Aorta (tissue), 5 donors: ENCODE measurements around the gene FBLN1. TPM values are rescaled to one million over a fixed set of nuclear protein-coding genes. Genes with fewer than 3 reads are reported as not detected.

Experiments used
- ATAC-seq: fragments of 200-7000 bp; cut with Tn5 transposase; one replicate; pipeline ENCODE4 v1.9.1; 2022; ENCODE audit warnings: moderate library complexity; ENCODE audit not compliant: low FRiP score
- DNase-seq, 2 donors: peaks; one replicate each; pipeline ENCODE4 v3.0.0-alpha.2; 2020
- H3K27ac ChIP-seq, 2 donors: one replicate each; pipeline ENCODE4 v1.5.1; 2013; ENCODE audit warnings: low read length in 2 of 2, mild to moderate bottlenecking in 2 of 2, moderate library complexity in 2 of 2, control low read depth in 1 of 2, inconsistent platforms in 1 of 2, low read depth in 1 of 2
- H3K27me3 ChIP-seq, 2 donors: one replicate each; pipeline ENCODE4 v1.6.1; 2013; ENCODE audit warnings: control low read depth in 1 of 2, low read length in 1 of 2, mild to moderate bottlenecking in 1 of 2, moderate library complexity in 1 of 2; ENCODE audit not compliant: insufficient read depth in 2 of 2, control insufficient read depth in 1 of 2
- H3K36me3 ChIP-seq, 2 donors: one replicate each; pipeline ENCODE4 v1.6.1; 2013; ENCODE audit warnings: control low read depth in 1 of 2, low read length in 1 of 2, mild to moderate bottlenecking in 1 of 2; ENCODE audit not compliant: insufficient read depth in 2 of 2, control insufficient read depth in 1 of 2
- H3K4me1 ChIP-seq, 2 donors: one replicate each; pipeline ENCODE4 v1.6.1; 2013; ENCODE audit warnings: low read length in 2 of 2, control low read depth in 1 of 2, mild to moderate bottlenecking in 1 of 2, moderate library complexity in 1 of 2; ENCODE audit not compliant: insufficient read depth in 2 of 2, control insufficient read depth in 1 of 2
- H3K4me3 ChIP-seq, 2 donors: one replicate each; pipeline ENCODE4 v1.5.1; 2013; ENCODE audit warnings: low read length in 2 of 2, control low read depth in 1 of 2, mild to moderate bottlenecking in 1 of 2
- H3K9me3 ChIP-seq: one replicate; pipeline ENCODE4 v1.6.1; 2013; ENCODE audit warnings: mild to moderate bottlenecking, low read length; ENCODE audit not compliant: control insufficient read depth
- WGBS, 2 donors: extraction: QIAGEN DNeasy Blood & Tissue Kit; methylation state at CpG; one replicate each; pipeline ENCODE4 v1.1.7; 2013; 5-methylcytosine and 5-hydroxymethylcytosine counted together
- intact Hi-C, 2 donors: fragments of 100-400 bp; cut with DNase I; formaldehyde crosslinking; loops; one replicate each; pipeline versions ENCODE4 v1.14.2 to v1.15.0; 2022
- polyA plus RNA-seq, 2 donors: library from polyadenylated mRNA; stranded (reverse); fragments of 200-250 nt; gene quantifications; one replicate each; pipeline ENCODE4 v1.2.3, GENCODE V29; 2013
- total RNA-seq, 2 donors: library from RNA; stranded (reverse); fragmentation: NEBNext Ultra II Directional; extraction: Animal tissue kit (Norgen Biotek cat#: 25700); gene quantifications; one replicate each; pipeline ENCODE4 v1.2.1, GENCODE V29; 2021
- donor health status: healthy with polysubstance abuse.
- donor health status: Bipolar disorder and iron deficiency.
- donor health status: DM: no; HTN: no; CAD: no.
- donor health status: DM: no; HTN: no; CAD: no.
- donor health status: DM: yes; HTN: yes; CAD: no.

Gene FBLN1
- total and polyA plus RNA-seq, 4 donors, result 48.1 to 1,512 (median 391) TPM

DNA sequence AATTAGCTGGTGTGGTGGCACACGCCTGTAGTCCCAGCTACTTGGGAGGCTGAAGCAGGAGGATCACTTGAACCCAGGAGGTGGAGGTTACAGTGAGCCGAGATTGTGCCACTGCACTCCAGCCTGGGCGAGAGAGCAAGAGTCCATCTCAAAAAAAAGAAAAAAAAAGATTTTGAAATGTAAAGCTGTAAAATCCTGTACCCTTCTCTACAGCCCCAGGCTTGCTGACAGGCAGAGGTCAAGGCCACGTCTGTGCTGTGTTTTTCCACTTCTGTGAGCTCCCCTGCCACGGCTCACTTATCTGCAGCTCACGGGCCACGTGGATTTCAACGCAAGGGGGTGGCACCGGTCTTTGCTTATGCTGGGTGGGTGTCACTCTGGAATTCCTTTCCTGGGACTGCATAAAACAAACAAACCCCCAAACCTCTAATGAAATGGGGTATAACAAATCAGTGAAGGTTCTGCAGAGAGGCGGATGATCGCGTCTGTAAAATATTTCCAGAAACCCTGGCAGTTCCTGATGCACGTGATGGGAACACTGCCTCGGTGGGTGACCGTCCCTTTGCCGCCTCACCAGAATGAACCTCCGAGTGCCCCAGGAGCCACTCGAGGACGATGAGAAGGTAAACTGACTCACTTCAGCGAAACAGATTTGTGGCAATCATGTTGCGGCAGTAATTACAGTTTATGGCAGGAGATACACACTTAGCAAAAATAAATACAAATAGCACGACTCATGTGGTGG lies 125.0 kb downstream of the FBLN1 start:
- Histone ChIP-seq H3K27ac (no peak overlapping the region), H3K36me3 (no peaks in the 10 kb centered on the region), H3K4me1 (no peaks in the 10 kb centered on the region), H3K9me3 (no peaks in the 10 kb centered on the region), H3K4me3 (no peak overlapping the region), H3K27me3 (no peaks in the 10 kb centered on the region)
- intact Hi-C loops, result no loop called here
- DNase-seq (peak in 1 of 2 donors; percentile 41), ATAC-seq (no peak)
- 86 to 88% methylated on average over 22 of the region's 22 CpGs for WGBS, 2 donors

DNA sequence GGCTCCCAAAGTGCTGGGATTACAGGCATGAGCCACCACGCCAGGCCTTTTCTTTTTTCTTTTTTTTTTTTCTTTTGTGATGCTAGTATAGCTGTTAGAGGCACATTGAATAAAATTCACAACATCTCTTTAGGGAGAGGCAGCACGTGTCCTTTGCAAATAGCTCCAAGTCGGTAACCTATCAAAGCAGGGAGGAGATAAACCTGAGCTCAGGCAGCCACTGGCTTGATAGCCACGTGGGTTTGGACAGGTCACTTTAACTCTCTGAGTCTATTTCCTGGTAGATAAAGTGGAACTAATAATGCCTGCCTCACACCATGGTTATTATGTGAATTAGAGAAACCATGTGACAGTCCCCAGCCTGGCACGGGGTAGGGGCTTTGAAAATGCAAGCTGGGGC lies 125.8 kb downstream of the FBLN1 start:
- 81 to 85% methylated on average over 5 of the region's 5 CpGs for WGBS, 2 donors
- no peaks in the 10 kb centered on the region for H3K9me3 ChIP-seq
- DNase-seq, result peak in 1 of 2 donors; percentile 43
- no peak overlapping the region for H3K27ac ChIP-seq
- H3K4me3 ChIP-seq, result no peak overlapping the region
- H3K4me1 ChIP-seq, result no peaks in the 10 kb centered on the region
- H3K27me3 ChIP-seq, result no peaks in the 10 kb centered on the region
- no peak for ATAC-seq
- no peaks in the 10 kb centered on the region for H3K36me3 ChIP-seq
- intact Hi-C loops, result no loop called here

DNA sequence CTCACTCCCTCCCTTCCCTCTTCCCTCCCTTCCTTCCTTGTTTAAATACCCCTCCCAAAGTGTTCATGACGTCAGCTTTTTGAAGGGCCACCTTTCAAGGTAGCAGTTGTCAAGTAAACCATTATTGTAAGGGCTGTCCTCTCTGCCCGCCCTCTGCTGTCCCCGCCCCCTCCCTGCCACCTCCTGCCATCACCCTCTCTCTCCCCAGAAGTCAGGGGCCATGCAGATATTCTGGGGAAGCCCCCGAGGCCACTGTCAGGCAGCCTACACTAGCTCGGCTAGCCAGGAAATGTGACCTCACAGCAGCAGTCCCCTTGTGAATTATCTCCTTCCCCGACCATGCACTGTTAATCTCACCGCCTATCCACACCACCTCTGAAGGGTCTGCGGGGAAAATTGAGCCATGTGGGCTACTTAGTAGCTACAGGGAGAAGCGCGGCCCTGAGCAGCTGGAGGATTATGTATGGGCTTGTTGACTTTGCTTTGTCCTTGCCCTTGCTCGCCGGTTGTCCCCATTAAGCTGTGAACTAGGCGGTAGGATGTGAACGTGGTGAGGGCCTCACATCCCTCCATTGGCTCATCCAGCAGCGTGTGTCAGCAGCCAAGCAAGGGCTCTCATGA lies 126.9 kb downstream of the FBLN1 start:
- Histone ChIP-seq H3K27me3 (no peaks in the 10 kb centered on the region), H3K4me1 (no peaks in the 10 kb centered on the region), H3K9me3 (no peaks in the 10 kb centered on the region), H3K36me3 (no peaks in the 10 kb centered on the region), H3K27ac (no peak overlapping the region), H3K4me3 (no peak overlapping the region)
- DNase-seq (peak in 1 of 2 donors; percentile 34), ATAC-seq (no peak)
- 78 to 81% methylated on average over 15 of the region's 15 CpGs for WGBS, 2 donors
- intact Hi-C loops, result no loop called here

DNA sequence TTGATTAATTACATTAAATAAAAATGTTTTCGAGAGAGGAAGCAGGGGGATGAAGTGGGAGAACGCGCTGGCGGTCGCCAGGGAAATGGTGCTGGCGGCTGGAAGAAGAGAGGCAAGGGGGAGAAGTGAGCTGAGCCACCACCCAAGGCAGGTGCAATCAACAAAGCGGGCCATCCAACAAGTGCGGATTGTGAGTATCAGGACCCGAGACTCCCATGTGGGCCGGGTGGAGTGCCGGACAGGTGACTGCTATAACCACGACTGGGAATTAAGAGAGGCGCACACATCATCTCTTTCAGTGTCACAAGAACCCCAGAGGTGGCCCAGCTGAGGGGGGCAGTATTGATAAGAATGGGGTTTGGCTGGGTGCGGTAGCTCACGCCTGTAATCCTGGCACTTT lies 127.8 kb downstream of the FBLN1 start:
- no peaks in the 10 kb centered on the region for H3K36me3 ChIP-seq
- intact Hi-C loops, result no loop called here
- no peaks in the 10 kb centered on the region for H3K4me1 ChIP-seq
- peak in 1 of 2 donors; percentile 37 for DNase-seq
- no peak overlapping the region for H3K27ac ChIP-seq
- no peak for ATAC-seq
- 95 to 97% methylated on average over 15 of the region's 15 CpGs for WGBS, 2 donors
- H3K4me3 ChIP-seq, result no peak overlapping the region
- H3K9me3 ChIP-seq, result no peaks in the 10 kb centered on the region
- no peaks in the 10 kb centered on the region for H3K27me3 ChIP-seq

DNA sequence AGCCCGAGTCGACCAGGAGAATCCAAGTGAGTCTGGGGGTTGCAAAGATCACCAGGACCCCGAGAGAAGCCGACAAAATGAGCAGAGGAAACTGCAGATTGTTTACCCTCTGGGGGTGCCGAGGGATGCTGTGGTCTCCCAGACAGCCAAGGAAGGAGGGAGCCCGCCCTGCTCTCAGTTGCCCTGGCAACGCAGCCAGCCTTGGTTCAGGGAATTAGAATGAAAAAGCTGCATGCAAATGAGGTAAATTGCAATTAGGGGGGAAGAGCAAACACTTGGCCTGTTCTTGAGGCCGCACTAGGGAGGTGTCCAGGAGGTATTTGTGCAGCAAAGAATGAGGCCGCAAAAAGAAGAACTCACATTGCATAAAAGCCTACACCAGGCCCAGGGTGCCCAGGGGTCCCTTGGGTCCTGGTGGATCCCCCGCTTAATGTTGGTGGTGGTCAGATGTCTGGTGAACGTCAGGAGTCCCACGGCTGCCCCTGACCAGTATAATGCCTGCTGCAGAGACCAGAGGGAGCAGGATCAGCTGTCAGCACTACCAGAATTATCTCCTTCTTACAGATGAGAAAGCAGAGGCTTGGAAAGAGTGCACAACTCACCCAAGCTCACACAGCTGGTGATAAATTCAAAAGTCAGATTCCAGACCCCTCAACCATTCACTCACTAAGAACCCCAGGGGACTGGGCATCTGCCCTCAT lies 128.6 kb downstream of the FBLN1 start:
- H3K4me3 ChIP-seq, result no peak overlapping the region
- H3K27ac ChIP-seq, result no peak overlapping the region
- intact Hi-C loops, result no loop called here
- H3K9me3 ChIP-seq, result no peaks in the 10 kb centered on the region
- H3K36me3 ChIP-seq, result no peaks in the 10 kb centered on the region
- peak in 1 of 2 donors; percentile 42 for DNase-seq
- H3K27me3 ChIP-seq, result no peaks in the 10 kb centered on the region
- no peaks in the 10 kb centered on the region for H3K4me1 ChIP-seq
- ATAC-seq, result no peak
- WGBS, 2 donors, result 74 to 75% methylated on average over 12 of the region's 12 CpGs

DNA sequence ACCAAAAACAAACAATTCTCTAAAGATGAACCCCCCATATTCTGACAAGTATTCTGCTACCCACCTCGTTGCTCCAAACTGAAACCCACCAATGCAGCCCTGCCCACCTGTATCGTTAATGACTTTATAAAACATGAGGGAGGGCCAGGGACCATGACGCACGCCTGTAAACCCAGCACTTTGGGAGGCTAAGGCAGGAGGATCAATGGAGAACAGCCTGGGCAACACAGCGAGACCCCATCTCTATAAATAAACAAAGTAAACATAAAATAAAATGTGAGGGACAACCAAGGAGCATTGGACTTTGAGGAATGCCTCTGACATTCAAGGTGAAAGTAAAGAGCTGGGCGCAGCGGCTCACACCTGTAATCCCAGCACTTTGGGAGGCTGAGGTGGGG lies 129.2 kb downstream of the FBLN1 start:
- Histone ChIP-seq H3K27me3 (no peaks in the 10 kb centered on the region), H3K4me1 (no peaks in the 10 kb centered on the region), H3K27ac (no peak overlapping the region), H3K4me3 (no peak overlapping the region), H3K9me3 (no peaks in the 10 kb centered on the region), H3K36me3 (no peaks in the 10 kb centered on the region)
- 91 to 92% methylated on average over 7 of the region's 7 CpGs for WGBS, 2 donors
- intact Hi-C loops, result no loop called here
- DNase-seq (peak in 1 of 2 donors; percentile 11), ATAC-seq (no peak)

DNA sequence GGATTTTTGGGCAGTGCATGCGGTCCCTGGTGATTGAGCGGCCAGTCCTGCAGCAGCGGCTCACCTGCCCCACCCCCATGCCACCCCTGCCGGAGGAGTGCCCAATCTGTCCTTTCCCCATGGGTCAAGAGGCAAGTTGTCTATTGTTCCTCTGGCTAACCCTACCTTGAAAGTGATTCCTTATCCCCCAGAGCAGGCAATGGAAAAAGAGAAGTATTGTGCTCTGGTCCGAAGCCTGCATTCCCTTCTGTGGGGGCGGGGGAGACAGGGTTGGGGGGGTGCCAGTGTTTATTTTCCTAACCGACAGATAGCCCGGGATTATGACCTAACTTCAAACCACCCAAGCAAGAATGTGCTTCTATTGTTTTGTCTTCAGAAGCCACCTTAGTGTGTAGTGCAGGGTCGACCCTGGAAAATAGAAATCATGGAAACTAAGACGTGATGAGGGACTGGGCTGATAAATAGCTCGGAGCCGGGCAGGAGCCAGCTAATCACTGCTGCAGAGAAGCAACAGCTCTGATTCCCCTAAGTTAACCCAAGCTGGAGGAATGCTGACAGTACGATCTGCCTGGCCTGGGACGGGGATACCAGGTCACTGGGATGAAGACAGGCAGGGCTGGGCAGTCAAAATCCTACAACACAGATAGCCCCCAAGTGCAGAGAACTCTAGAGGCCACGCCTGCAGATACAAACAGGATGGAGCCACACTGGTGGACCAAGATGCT lies 130.3 kb downstream of the FBLN1 start:
- Histone ChIP-seq H3K4me3 (no peak overlapping the region), H3K4me1 (no peaks in the 10 kb centered on the region), H3K27ac (no peak overlapping the region), H3K36me3 (no peaks in the 10 kb centered on the region), H3K27me3 (no peaks in the 10 kb centered on the region), H3K9me3 (no peaks in the 10 kb centered on the region)
- WGBS, 2 donors, result 8 to 13% methylated on average over 15 of the region's 15 CpGs
- intact Hi-C loops, result no loop called here
- DNase-seq (peak in 1 of 2 donors; percentile 43), ATAC-seq (no peak)

DNA sequence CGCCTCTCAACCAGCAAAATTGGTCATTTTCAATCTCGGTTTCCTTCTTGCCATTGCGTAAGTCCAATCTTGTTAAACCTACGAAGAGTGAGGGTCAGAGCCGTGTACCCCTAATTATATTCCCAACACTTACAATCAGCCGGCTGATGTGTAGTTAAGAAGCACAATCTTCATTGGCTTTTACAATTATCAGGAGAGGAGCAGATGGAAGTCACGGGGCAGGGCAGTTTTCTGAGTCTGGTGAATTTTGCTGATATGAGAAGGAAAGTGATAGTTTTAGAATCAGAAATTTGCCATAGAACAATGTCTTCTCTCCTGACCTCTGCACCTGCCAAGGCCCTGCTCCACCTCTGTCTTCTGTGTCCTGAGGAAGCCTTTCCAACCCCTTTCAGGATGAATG lies 134.0 kb downstream of the FBLN1 start:
- Histone ChIP-seq H3K27me3 (no peaks in the 10 kb centered on the region), H3K9me3 (no peaks in the 10 kb centered on the region), H3K36me3 (no peaks in the 10 kb centered on the region), H3K4me3 (no peak overlapping the region), H3K4me1 (no peaks in the 10 kb centered on the region), H3K27ac (no peak overlapping the region)
- DNase-seq (peak in 1 of 2 donors; percentile 11), ATAC-seq (no peak)
- WGBS, 2 donors, result 91 to 93% methylated on average over 7 of the region's 7 CpGs
- intact Hi-C loops, result no loop called here
